HG03039 (cell line): ENCODE results near the gene CNNM3.

Experiments
- ATAC-seq: cut with Tn5 transposase; IDR thresholded peaks from one replicate; pipeline ENCODE4 v1.9.1; 2021; ENCODE audit warnings: mild to moderate bottlenecking, moderate library complexity; ENCODE audit not compliant: unreplicated experiment

The CNNM3 gene

GRCh38 chr2:96816836-96817702 lies 1.0 kb downstream of the CNNM3 start:
- no peak for ATAC-seq

- no peak for ATAC-seq
Observed at GRCh38 chr2:96817882-96818281, 1.8 kb downstream of the CNNM3 start.

GRCh38 chr2:96819128-96819875 lies 3.2 kb downstream of the CNNM3 start:
- no peak for ATAC-seq

GRCh38 chr2:96819876-96820511 lies 3.9 kb downstream of the CNNM3 start:
- ATAC-seq = no peak

- ATAC-seq = no peak
Observed at GRCh38 chr2:96821113-96821675, 5.1 kb downstream of the CNNM3 start.

- ATAC-seq = no peak
Observed at GRCh38 chr2:96822786-96823185, 6.7 kb downstream of the CNNM3 start.

GRCh38 chr2:96823198-96823597 lies 7.1 kb downstream of the CNNM3 start:
- no peak for ATAC-seq

GRCh38 chr2:96824079-96824870 lies 8.2 kb downstream of the CNNM3 start:
- no peak for ATAC-seq

- ATAC-seq = no peak
Observed at GRCh38 chr2:96825057-96825456, 9.0 kb downstream of the CNNM3 start.

- ATAC-seq = no peak
Observed at GRCh38 chr2:96826546-96827278, 10.6 kb downstream of the CNNM3 start.

GRCh38 chr2:96828436-96828835 lies 12.4 kb downstream of the CNNM3 start:
- ATAC-seq = no peak

GRCh38 chr2:96828874-96829273 lies 12.8 kb downstream of the CNNM3 start:
- ATAC-seq = no peak

GRCh38 chr2:96830044-96830562 lies 14.0 kb downstream of the CNNM3 start:
- no peak for ATAC-seq

- ATAC-seq = no peak
Observed at GRCh38 chr2:96831679-96832078, 15.6 kb downstream of the CNNM3 start.

GRCh38 chr2:96832408-96832753 lies 16.3 kb downstream of the CNNM3 start:
- ATAC-seq = no peak

GRCh38 chr2:96832754-96833507 lies 16.9 kb downstream of the CNNM3 start:
- no peak for ATAC-seq

- ATAC-seq = no peak
Observed at GRCh38 chr2:96835830-96836229, 19.8 kb downstream of the CNNM3 start.

- no peak for ATAC-seq
Observed at GRCh38 chr2:96837575-96837974, 21.5 kb downstream of the CNNM3 start.
